Right cardiac atrium (tissue), 5 donors: ENCODE measurements around the gene KCNIP3. TPM values are rescaled to one million over a fixed set of nuclear protein-coding genes. Genes with fewer than 3 reads are reported as not detected.
A peak's percentile ranks its signal among the peaks of the same experiment; 100 is the strongest.

Experiments used
- ATAC-seq, 2 donors: fragments of 200-7000 bp; cut with Tn5 transposase; one replicate each; pipeline versions ENCODE4 v1.8.0 to v1.9.1; 2020; ENCODE audit warnings: moderate library complexity in 2 of 2, mild to moderate bottlenecking in 1 of 2
- DNase-seq, 3 donors: peaks; one replicate each; pipeline ENCODE4 v3.0.0-alpha.2; 2020
- H3K27ac ChIP-seq: one replicate; pipeline ENCODE4 v1.5.1; 2013; ENCODE audit warnings: mild to moderate bottlenecking, low read length, control low read depth, moderate library complexity
- H3K27me3 ChIP-seq: one replicate; pipeline ENCODE4 v1.6.1; 2013; ENCODE audit not compliant: control insufficient read depth, insufficient read depth
- H3K4me1 ChIP-seq: one replicate; pipeline ENCODE4 v1.6.1; 2013; ENCODE audit warnings: low read length; ENCODE audit not compliant: control insufficient read depth, insufficient read depth
- H3K4me3 ChIP-seq: one replicate; pipeline ENCODE4 v1.5.1; 2013; ENCODE audit warnings: low read length, control low read depth
- H3K9me3 ChIP-seq: one replicate; pipeline ENCODE4 v1.6.1; 2013; ENCODE audit warnings: low read length; ENCODE audit not compliant: control insufficient read depth
- WGBS: extraction: QIAGEN DNeasy Blood & Tissue Kit; methylation state at CpG from one replicate; pipeline ENCODE4 v1.1.7; 2013; 5-methylcytosine and 5-hydroxymethylcytosine counted together
- intact Hi-C, 4 donors: fragments of 100-400 bp; cut with DNase I; formaldehyde crosslinking; loops; one replicate each; pipeline versions ENCODE4 v1.11.0 to v1.14.0; 2022 to 2023
- polyA plus RNA-seq: library from polyadenylated mRNA; stranded (reverse); fragments of 200-250 nt; gene quantifications from one replicate; pipeline ENCODE4 v1.2.3, GENCODE V29; 2013
- total RNA-seq, 4 donors: library from RNA; stranded (reverse); fragmentation: NEBNext Ultra II Directional; extraction: Animal tissue kit (Norgen Biotek cat#: 25700); gene quantifications; one replicate each; pipeline ENCODE4 v1.2.1, GENCODE V29; 2021
- donor health status: healthy with polysubstance abuse.
- donor health status: DM: no; HTN: yes; CAD: no.
- donor health status: DM: no; HTN: no; CAD: no.
- donor health status: DM: no; HTN: yes; CAD: no; lungs with severe emphysema.
- donor health status: DM: yes; HTN: yes; CAD: no.

KCNIP3 gene
- total and polyA plus RNA-seq, 5 donors = 1.9 to 5.9 (median 3.4) TPM

- 88% methylated on average over 9 of the region's 9 CpGs for WGBS
- no peak for DNase-seq
Measured at GRCh38 chr2:95362486-95362885, 65.3 kb downstream of the KCNIP3 start.

GRCh38 chr2:95366514-95366913, 69.4 kb downstream of the KCNIP3 start:
- ATAC-seq (no peak), DNase-seq (no peak)
- intact Hi-C loops = no loop called here
- Histone ChIP-seq H3K9me3 (peaks cover 2% of the 10 kb centered on the region), H3K27ac (no peak overlapping the region), H3K4me1 (no peaks in the 10 kb centered on the region), H3K27me3 (no peaks in the 10 kb centered on the region), H3K4me3 (no peak overlapping the region)
- WGBS = 78% methylated on average over 6 of the region's 6 CpGs

More at GRCh38 chr2:95362486-95362885, 65.3 kb downstream of the KCNIP3 start:
- no peak overlapping the region for H3K27ac ChIP-seq
- H3K27me3 ChIP-seq = no peaks in the 10 kb centered on the region
- no peaks in the 10 kb centered on the region for H3K9me3 ChIP-seq
- intact Hi-C loops = no loop called here
- H3K4me1 ChIP-seq = no peaks in the 10 kb centered on the region
- no peak for ATAC-seq
- H3K4me3 ChIP-seq = no peak overlapping the region

GRCh38 chr2:95372216-95372829, 75.2 kb downstream of the KCNIP3 start:
- ATAC-seq = no peak
- WGBS = 90% methylated on average over 8 of the region's 8 CpGs

GRCh38 chr2:95372845-95373244, 75.7 kb downstream of the KCNIP3 start:
- no peak overlapping the region for H3K4me3 ChIP-seq
- no peaks in the 10 kb centered on the region for H3K27me3 ChIP-seq
- H3K9me3 ChIP-seq = peaks cover 2% of the 10 kb centered on the region
- intact Hi-C loops = no loop called here
- H3K27ac ChIP-seq = no peak overlapping the region
- ATAC-seq (peak; percentile 23 to 34), DNase-seq (no peak)
- H3K4me1 ChIP-seq = no peaks in the 10 kb centered on the region
- 93% methylated on average over 8 of the region's 8 CpGs for WGBS

More at GRCh38 chr2:95372216-95372829, 75.2 kb downstream of the KCNIP3 start:
- H3K27ac ChIP-seq = no peak overlapping the region
- peak in 1 of 3 donors; percentile 34 for DNase-seq
- peaks cover 2% of the 10 kb centered on the region for H3K9me3 ChIP-seq
- H3K4me3 ChIP-seq = no peak overlapping the region
- H3K27me3 ChIP-seq = no peaks in the 10 kb centered on the region
- no peaks in the 10 kb centered on the region for H3K4me1 ChIP-seq
- intact Hi-C loops = no loop called here

- Histone ChIP-seq H3K4me3 (no peak overlapping the region), H3K27ac (no peak overlapping the region), H3K4me1 (no peaks in the 10 kb centered on the region), H3K27me3 (no peaks in the 10 kb centered on the region), H3K9me3 (peaks cover 2% of the 10 kb centered on the region)
- DNase-seq (no peak), ATAC-seq (no peak)
- 83% methylated on average over 6 of the region's 6 CpGs for WGBS
- intact Hi-C loops = no loop called here
Measured at GRCh38 chr2:95374029-95374428, 76.9 kb downstream of the KCNIP3 start.

GRCh38 chr2:95374451-95374920, 77.3 kb downstream of the KCNIP3 start:
- peaks cover 2% of the 10 kb centered on the region for H3K9me3 ChIP-seq
- intact Hi-C loops = no loop called here
- H3K4me1 ChIP-seq = no peaks in the 10 kb centered on the region
- H3K4me3 ChIP-seq = no peak overlapping the region
- no peaks in the 10 kb centered on the region for H3K27me3 ChIP-seq
- 91% methylated on average over 11 of the region's 11 CpGs for WGBS
- peak in 1 of 2 donors; percentile 30 for ATAC-seq
- no peak overlapping the region for H3K27ac ChIP-seq
- DNase-seq = no peak

GRCh38 chr2:95374921-95375471, 77.8 kb downstream of the KCNIP3 start:
- no peak for ATAC-seq
- Histone ChIP-seq H3K9me3 (peaks cover 2% of the 10 kb centered on the region), H3K27me3 (no peaks in the 10 kb centered on the region), H3K27ac (no peak overlapping the region), H3K4me1 (no peaks in the 10 kb centered on the region), H3K4me3 (no peak overlapping the region)
- peak in 1 of 3 donors; percentile 63 for DNase-seq
- intact Hi-C loops = no loop called here
- WGBS = 71% methylated on average over 15 of the region's 15 CpGs

GRCh38 chr2:95375532-95376150, 78.5 kb downstream of the KCNIP3 start:
- Histone ChIP-seq H3K4me1 (no peaks in the 10 kb centered on the region), H3K4me3 (no peak overlapping the region), H3K27me3 (no peaks in the 10 kb centered on the region), H3K27ac (no peak overlapping the region), H3K9me3 (no peaks in the 10 kb centered on the region)
- no peak for ATAC-seq
- 75% methylated on average over 21 of the region's 21 CpGs for WGBS
- intact Hi-C loops = no loop called here
- peak in 1 of 3 donors; percentile 36 for DNase-seq

GRCh38 chr2:95376311-95377215, 79.4 kb downstream of the KCNIP3 start:
- intact Hi-C loops = no loop called here
- Histone ChIP-seq H3K9me3 (no peaks in the 10 kb centered on the region), H3K27me3 (no peaks in the 10 kb centered on the region), H3K4me1 (no peaks in the 10 kb centered on the region), H3K4me3 (no peak overlapping the region), H3K27ac (no peak overlapping the region)
- DNase-seq = no peak
- 85% methylated on average over 22 of the region's 22 CpGs for WGBS
- ATAC-seq = no peak

GRCh38 chr2:95377216-95378123, 80.3 kb downstream of the KCNIP3 start:
- WGBS = 86% methylated on average over 17 of the region's 17 CpGs

More at GRCh38 chr2:95377216-95378123, 80.3 kb downstream of the KCNIP3 start:
- no peaks in the 10 kb centered on the region for H3K27me3 ChIP-seq
- no peak overlapping the region for H3K4me3 ChIP-seq
- no peaks in the 10 kb centered on the region for H3K4me1 ChIP-seq
- H3K9me3 ChIP-seq = no peaks in the 10 kb centered on the region
- ATAC-seq = no peak
- H3K27ac ChIP-seq = no peak overlapping the region
- intact Hi-C loops = no loop called here
- no peak for DNase-seq
